Endothelial cell (in vitro differentiated cells): ENCODE measurements around the gene CST3. TPM values are rescaled to one million over a fixed set of nuclear protein-coding genes. Genes with fewer than 3 reads are reported as not detected.
"Not testable (repeated sequence)": the region's sequence is repeated elsewhere in the genome, so short reads cannot be mapped to it uniquely, and the experiment has no call there.

Source experiments
- DNase-seq: peaks from one replicate; pipeline ENCODE4 v3.0.0; 2021; ENCODE audit warnings: low spot score
- H3K27ac Mint-ChIP-seq: one replicate; pipeline ENCODE4 v1.8.0; 2021; ENCODE audit warnings: mixed read lengths, inconsistent platforms; ENCODE audit not compliant: unreplicated experiment
- H3K27me3 Mint-ChIP-seq: one replicate; pipeline ENCODE4 v1.8.0; 2021; ENCODE audit warnings: mild to moderate bottlenecking, moderate library complexity, mixed read lengths, inconsistent platforms; ENCODE audit not compliant: unreplicated experiment
- H3K36me3 Mint-ChIP-seq: one replicate; pipeline ENCODE4 v1.8.0; 2021; ENCODE audit warnings: mild to moderate bottlenecking, low read depth, mixed read lengths, inconsistent platforms; ENCODE audit not compliant: unreplicated experiment
- H3K4me1 Mint-ChIP-seq: one replicate; pipeline ENCODE4 v1.8.0; 2021; ENCODE audit warnings: mild to moderate bottlenecking, mixed read lengths, inconsistent platforms; ENCODE audit not compliant: unreplicated experiment
- H3K4me3 Mint-ChIP-seq: one replicate; pipeline ENCODE4 v1.8.0; 2021; ENCODE audit warnings: mild to moderate bottlenecking, mixed read lengths, inconsistent platforms; ENCODE audit not compliant: unreplicated experiment
- H3K9me3 Mint-ChIP-seq: one replicate; pipeline ENCODE4 v1.8.0; 2021; ENCODE audit warnings: mixed read lengths, inconsistent platforms; ENCODE audit not compliant: unreplicated experiment
- total RNA-seq: library from RNA; stranded (reverse); fragmentation: NEBNext Ultra II Directional; extraction: Animal tissue kit (Norgen Biotek cat#: 25700); gene quantifications from one replicate; pipeline ENCODE4 v1.2.1, GENCODE V29; 2021; ENCODE audit not compliant: unreplicated experiment
- TF ChIP-seq, protein P1 (sequence below): fragments of 200-600 bp; sonication (generic); IDR thresholded peaks from one replicate; pipeline ENCODE4 v1.5.0; 2021; ENCODE audit warnings: antibody characterized with exemption; ENCODE audit not compliant: unreplicated experiment

The CST3 gene
- total RNA-seq, 1 donor from 2014 or later, result 40.6 TPM

DNA sequence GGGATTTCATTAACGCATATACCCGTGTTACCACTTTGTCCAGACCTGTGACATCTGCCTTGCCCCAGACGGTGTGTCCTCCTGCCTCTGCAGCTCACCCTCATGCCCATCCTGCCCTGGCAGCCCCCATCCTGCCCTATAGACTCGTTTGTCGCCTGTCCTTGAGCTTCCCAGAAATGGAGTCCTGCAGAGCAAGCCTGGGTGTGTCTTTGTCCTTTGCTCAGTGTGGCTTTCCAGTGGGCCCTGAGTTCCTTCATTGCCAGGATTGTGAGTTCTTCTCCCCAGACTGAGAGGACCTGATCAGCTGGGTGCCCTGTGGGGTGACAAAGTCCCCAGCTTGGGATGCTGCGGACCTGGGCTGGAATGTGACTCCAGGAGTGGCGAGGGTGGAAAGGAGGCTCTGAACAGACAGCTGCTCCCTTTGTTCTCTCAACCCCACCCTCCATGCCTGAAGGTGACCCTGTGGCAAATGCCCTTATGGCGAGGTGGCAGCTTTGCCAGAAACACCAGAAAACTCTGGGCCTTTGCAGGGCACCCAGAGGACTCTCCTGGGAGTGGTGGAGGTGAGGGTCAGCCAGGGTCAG lies 2.4 kb upstream of the CST3 start:
- Mint-ChIP-seq H3K36me3 (no peaks in the 10 kb centered on the region), H3K9me3 (no peaks in the 10 kb centered on the region), H3K4me3 (no peak overlapping the region), H3K27ac (no peak overlapping the region), H3K27me3 (peaks cover 6% of the 10 kb centered on the region), H3K4me1 (peaks cover 17% of the 10 kb centered on the region)
- TF ChIP-seq, protein P1, sequence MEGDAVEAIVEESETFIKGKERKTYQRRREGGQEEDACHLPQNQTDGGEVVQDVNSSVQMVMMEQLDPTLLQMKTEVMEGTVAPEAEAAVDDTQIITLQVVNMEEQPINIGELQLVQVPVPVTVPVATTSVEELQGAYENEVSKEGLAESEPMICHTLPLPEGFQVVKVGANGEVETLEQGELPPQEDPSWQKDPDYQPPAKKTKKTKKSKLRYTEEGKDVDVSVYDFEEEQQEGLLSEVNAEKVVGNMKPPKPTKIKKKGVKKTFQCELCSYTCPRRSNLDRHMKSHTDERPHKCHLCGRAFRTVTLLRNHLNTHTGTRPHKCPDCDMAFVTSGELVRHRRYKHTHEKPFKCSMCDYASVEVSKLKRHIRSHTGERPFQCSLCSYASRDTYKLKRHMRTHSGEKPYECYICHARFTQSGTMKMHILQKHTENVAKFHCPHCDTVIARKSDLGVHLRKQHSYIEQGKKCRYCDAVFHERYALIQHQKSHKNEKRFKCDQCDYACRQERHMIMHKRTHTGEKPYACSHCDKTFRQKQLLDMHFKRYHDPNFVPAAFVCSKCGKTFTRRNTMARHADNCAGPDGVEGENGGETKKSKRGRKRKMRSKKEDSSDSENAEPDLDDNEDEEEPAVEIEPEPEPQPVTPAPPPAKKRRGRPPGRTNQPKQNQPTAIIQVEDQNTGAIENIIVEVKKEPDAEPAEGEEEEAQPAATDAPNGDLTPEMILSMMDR, result no peak
- no peak for DNase-seq

DNA sequence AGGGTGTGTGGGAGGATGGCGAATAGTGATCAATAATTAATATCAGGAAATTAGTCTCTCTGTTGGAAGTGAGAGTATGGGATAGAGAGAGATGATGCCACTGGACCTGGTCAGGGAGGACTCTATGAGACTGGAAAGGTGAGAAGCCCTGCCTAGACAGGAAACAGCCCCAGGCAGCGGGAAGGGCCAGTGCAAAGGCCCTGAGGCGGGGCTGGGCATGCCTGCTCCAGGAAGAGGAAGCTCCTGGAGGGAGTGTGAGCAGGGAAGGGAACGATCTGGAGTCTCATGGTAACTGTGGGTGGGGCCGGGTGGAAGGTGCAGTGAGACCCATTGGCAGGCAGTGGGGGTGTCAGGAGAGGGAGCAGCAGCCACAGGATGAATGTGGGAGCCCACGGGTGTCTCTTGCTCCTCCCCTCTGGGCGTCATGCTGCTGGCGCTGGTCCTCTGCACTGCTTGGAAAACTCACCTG lies 1.8 kb upstream of the CST3 start:
- Mint-ChIP-seq H3K36me3 (peaks cover 6% of the 10 kb centered on the region), H3K4me1 (peaks cover 21% of the 10 kb centered on the region), H3K27me3 (peaks cover 6% of the 10 kb centered on the region), H3K27ac (peak overlapping the region; percentile 53), H3K4me3 (no peak overlapping the region), H3K9me3 (no peaks in the 10 kb centered on the region)
- DNase-seq, result no peak
- TF ChIP-seq, protein P1, result no peak

DNA sequence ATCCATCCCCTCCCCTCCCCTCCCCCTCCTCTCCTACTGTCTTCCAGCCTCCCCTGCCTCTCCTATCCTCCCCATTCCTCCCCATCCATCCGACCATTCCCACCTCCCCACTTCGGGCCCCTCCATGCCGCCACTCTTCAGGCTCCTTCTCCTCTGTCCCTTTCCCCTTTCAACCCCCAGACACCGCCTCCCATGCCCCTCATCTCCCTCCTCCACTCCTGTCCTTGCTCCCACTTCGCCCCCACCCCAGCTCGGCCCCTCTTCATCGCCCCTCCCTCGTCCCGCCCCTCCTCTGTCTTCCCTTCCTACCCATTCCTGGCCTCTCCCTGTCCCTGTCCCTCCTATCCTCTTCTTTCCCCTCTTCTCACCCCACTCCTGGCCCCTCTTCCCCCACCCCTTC lies 554 bp upstream of the CST3 start:
- Mint-ChIP-seq H3K4me1 (peaks cover 21% of the 10 kb centered on the region), H3K36me3 (peaks cover 6% of the 10 kb centered on the region), H3K27ac (no peak overlapping the region)

DNA sequence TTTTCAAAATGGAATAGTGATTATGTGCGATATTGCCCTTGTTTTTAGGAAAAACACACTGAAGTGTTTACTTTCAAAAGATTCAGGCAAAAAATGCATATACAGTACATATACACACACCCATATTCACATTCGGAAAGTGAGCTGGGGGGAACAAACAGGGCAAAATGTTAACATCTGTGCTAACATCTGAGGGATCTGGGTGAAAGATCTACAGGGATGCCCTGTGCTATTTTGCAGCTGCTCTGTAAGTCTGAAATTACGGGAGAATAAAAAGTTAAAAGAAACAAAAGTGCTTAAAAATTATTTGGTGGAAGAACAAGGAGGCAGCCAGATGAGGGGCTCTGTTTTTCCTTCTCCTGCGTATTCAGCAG lies 860 bp downstream of the CST3 start:
- Mint-ChIP-seq H3K4me1 (peaks cover 15% of the 10 kb centered on the region), H3K9me3 (no peaks in the 10 kb centered on the region), H3K36me3 (peaks cover 6% of the 10 kb centered on the region), H3K4me3 (peak overlapping the region; percentile 91), H3K27ac (peak overlapping the region; percentile 70), H3K27me3 (peaks cover 6% of the 10 kb centered on the region)
- TF ChIP-seq, protein P1, result no peak
- no peak for DNase-seq

More for the DNA sequence above, 554 bp upstream of the CST3 start:
- Mint-ChIP-seq H3K4me3 (no peak overlapping the region), H3K27me3 (peaks cover 6% of the 10 kb centered on the region), H3K9me3 (no peaks in the 10 kb centered on the region)
- DNase-seq, result no peak
- TF ChIP-seq, protein P1, result no peak

DNA sequence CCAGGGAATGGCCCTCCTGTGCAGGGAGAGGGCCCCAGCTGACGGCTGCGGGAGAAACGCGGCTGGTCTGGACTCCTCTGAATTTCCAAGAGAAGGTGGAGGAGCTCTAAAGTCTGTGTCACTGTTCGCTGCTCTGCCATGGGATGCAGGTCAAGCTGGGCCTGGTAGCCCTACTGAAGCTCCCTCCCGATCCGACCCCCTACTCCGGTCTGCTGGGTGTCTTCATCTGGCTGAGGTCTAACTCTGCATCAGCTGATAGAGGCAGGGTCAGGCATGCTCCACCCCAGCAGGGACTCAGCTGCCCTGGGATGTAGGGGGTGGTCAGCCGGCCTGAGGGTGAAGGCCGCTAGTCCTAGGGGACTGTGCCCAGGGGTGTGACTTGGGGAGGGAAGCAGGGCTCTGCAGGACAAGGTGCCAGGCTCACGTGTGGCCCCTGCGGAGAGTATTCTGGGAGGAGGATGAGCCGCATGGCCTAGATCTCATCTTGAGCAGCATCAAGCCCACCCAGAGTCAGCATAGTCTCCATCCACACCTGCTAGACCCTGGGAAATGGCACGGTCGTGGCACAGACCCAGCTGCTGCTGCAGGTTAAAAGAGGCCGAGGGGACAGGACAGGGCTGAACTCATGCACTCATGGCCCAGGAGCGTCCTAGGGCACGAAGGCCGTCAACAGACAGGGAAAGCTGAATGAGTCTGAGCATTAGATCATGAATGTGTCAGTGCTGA lies 1.4 kb downstream of the CST3 start:
- no peak overlapping the region for H3K27ac Mint-ChIP-seq
- peaks cover 15% of the 10 kb centered on the region for H3K4me1 Mint-ChIP-seq
- H3K36me3 Mint-ChIP-seq, result peaks cover 6% of the 10 kb centered on the region
- peaks cover 6% of the 10 kb centered on the region for H3K27me3 Mint-ChIP-seq
- no peak for DNase-seq
- TF ChIP-seq, protein P1, result no peak
- peak overlapping the region; percentile 91 for H3K4me3 Mint-ChIP-seq
- H3K9me3 Mint-ChIP-seq, result no peaks in the 10 kb centered on the region

DNA sequence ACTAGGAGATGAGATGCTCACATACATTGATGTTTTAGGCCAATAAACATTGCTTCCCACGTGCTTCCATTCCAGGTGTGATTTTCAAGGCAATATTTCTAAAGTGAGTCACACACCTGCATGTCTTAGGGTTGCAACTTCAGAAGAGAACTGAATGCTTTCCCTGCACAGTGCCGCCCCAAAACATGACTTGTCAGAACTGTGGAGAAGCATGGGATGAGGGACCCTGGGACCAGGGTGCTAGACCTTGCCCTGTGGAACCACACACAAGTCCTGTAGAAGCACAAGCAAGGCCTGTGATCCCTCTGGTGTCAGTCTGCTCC lies 2.0 kb downstream of the CST3 start:
- peaks cover 15% of the 10 kb centered on the region for H3K4me1 Mint-ChIP-seq
- not testable (repeated sequence) for H3K9me3 Mint-ChIP-seq

More for the DNA sequence above, 2.0 kb downstream of the CST3 start:
- not testable (repeated sequence) for H3K36me3 Mint-ChIP-seq, DNase-seq, H3K4me3 Mint-ChIP-seq, H3K27ac Mint-ChIP-seq, H3K27me3 Mint-ChIP-seq
